ENCODE data around the gene DDX31.

DNA sequence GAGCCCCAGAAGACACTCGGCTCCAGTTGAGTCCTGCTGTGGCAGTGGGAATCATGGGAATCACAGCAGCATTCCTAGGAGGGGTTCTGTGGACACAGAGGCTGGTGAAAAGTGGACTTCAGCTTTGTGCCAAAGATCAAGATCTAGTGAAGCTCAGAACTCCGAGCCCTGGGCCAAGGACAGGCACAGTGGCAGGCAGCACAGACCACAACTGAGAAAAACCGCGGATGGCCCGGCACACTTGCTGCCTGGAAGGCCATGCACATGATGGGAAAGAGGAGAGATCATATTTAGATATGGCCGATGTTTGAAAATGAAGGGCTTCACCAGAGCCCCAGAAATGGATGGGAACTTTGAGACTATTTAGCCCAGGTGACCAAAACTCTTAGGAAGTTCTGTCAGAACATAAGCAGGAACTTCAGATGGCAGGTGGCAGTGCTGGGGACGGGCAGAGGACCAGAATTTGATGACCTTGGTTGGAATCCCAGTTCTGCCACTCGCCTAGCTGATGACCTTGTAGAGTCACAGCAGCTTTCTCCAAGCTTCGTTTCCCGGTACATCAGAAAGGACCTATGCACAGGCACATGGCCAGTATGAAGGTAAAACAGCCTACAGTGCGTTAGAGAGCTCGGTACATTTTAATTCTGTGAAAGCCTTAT is 69.3 kb downstream of the DDX31 start:
- no peak for TF ChIP-seq EZH2phosphoT487 (IDR thresholded peaks at IDR 0.05; ENCODE audit: borderline replicate concordance, low read length)
- TF ChIP-seq, protein P1, sequence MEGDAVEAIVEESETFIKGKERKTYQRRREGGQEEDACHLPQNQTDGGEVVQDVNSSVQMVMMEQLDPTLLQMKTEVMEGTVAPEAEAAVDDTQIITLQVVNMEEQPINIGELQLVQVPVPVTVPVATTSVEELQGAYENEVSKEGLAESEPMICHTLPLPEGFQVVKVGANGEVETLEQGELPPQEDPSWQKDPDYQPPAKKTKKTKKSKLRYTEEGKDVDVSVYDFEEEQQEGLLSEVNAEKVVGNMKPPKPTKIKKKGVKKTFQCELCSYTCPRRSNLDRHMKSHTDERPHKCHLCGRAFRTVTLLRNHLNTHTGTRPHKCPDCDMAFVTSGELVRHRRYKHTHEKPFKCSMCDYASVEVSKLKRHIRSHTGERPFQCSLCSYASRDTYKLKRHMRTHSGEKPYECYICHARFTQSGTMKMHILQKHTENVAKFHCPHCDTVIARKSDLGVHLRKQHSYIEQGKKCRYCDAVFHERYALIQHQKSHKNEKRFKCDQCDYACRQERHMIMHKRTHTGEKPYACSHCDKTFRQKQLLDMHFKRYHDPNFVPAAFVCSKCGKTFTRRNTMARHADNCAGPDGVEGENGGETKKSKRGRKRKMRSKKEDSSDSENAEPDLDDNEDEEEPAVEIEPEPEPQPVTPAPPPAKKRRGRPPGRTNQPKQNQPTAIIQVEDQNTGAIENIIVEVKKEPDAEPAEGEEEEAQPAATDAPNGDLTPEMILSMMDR (IDR thresholded peaks at IDR 0.05; ENCODE audit: low read depth, low read length, poor library complexity, severe bottlenecking) = no peak

Measured in DOHH2 (cell line).